GM12875 (cell line): ENCODE data around the gene HMCN1.
"Not testable (repeated sequence)": the region's sequence is repeated elsewhere in the genome, so short reads cannot be mapped to it uniquely, and the experiment has no call there.

Experiments used
- H3K4me3 ChIP-seq: one replicate; pipeline ENCODE4 v1.5.1; 2011; ENCODE audit warnings: low read depth, low read length, control low read depth
- TF ChIP-seq, protein P1 (sequence below): IDR thresholded peaks from 2 replicates; pipeline ENCODE4 v1.5.1; 2011; ENCODE audit warnings: low read depth, mild to moderate bottlenecking, control low read depth, inconsistent platforms, low read length, moderate library complexity, borderline replicate concordance; ENCODE audit not compliant: insufficient read depth

Gene HMCN1

DNA sequence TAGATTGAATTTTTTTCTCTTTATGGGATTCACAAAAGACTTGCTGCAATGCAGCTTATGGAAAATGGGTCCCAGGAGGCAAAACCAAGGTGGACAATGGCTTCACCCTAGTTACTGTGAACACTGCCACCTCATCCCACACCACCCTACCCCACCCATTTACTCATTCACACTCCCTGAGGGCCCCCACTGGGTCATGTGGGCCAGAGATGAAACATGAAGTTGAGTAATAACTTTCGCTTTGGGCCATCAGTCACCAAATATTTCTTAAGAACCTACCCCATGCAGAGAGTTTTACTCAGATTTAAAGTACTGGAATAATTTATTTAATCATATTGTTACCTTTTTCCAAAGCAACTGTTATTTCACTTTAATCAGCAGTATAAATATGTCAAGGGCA, 449.0 kb downstream of the HMCN1 start:
- no peak overlapping the region for H3K4me3 ChIP-seq
- TF ChIP-seq, protein P1, sequence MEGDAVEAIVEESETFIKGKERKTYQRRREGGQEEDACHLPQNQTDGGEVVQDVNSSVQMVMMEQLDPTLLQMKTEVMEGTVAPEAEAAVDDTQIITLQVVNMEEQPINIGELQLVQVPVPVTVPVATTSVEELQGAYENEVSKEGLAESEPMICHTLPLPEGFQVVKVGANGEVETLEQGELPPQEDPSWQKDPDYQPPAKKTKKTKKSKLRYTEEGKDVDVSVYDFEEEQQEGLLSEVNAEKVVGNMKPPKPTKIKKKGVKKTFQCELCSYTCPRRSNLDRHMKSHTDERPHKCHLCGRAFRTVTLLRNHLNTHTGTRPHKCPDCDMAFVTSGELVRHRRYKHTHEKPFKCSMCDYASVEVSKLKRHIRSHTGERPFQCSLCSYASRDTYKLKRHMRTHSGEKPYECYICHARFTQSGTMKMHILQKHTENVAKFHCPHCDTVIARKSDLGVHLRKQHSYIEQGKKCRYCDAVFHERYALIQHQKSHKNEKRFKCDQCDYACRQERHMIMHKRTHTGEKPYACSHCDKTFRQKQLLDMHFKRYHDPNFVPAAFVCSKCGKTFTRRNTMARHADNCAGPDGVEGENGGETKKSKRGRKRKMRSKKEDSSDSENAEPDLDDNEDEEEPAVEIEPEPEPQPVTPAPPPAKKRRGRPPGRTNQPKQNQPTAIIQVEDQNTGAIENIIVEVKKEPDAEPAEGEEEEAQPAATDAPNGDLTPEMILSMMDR: no peak

DNA sequence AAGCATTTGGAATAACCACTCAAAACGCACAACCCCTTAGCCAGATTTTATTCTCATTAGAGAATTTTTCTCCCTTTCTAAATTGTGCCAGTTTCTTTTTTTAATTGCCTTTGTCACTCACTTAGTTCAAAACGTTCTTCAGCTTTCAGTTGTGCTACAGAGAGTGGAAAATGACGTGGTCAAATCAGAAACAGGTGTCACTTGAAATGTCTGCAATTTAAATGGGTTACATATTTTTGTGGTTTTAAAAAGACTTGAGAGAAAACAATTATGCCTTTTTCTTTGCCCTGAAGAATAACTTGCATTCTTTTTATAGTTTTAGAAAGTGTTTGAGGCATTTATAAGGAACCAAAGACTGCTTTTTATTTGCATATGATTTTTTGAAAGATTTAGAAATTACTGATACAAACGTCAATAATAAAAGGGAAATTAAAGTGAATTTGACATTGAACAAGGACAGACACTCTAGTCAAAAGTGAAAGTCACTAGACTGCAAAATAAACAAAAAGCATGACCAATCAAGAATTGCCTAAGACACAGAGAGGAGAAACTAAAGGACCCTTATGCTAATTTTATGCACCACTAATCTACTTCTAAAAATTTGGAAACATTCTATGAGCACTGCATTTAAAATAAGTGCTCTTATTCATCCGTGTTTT, 449.9 kb downstream of the HMCN1 start:
- TF ChIP-seq, protein P1: no peak
- no peak overlapping the region for H3K4me3 ChIP-seq

DNA sequence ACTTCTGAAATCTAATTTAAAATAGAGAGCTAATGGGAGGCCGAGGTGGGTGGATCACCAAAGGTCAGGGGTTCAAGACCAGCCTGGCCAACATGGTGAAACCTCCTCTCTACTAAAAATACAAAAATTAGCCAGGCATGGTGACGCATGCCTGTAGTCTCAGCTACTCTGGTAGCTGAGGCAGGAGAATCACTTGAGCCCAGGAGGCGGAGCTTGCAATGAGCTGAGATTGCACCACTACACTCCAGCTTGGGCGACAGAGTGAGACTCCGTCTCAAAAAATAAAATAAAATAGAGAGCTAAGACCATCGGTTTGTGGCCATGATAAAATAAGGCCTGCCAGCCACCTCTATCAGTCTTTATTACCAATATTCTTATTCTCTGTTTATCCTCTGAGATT, 452.1 kb downstream of the HMCN1 start:
- not testable (repeated sequence) for H3K4me3 ChIP-seq

DNA sequence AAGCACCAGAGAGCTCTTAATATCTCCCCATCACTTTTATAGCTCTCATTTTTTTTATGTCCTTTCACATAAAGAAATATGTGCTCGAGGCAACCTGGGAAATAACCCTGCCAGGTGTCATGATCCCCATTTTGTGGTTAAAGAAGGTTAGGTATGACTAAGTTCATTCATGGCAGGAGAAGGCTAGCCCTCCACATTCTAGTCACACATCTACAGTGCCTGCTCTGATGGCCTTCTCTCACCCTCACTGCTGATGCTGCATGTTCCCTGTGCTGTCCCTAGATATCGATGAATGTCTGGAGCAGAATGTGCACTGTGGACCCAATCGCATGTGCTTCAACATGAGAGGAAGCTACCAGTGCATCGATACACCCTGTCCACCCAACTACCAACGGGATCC, 453.4 kb downstream of the HMCN1 start:
- H3K4me3 ChIP-seq: no peak overlapping the region
- TF ChIP-seq, protein P1: no peak

DNA sequence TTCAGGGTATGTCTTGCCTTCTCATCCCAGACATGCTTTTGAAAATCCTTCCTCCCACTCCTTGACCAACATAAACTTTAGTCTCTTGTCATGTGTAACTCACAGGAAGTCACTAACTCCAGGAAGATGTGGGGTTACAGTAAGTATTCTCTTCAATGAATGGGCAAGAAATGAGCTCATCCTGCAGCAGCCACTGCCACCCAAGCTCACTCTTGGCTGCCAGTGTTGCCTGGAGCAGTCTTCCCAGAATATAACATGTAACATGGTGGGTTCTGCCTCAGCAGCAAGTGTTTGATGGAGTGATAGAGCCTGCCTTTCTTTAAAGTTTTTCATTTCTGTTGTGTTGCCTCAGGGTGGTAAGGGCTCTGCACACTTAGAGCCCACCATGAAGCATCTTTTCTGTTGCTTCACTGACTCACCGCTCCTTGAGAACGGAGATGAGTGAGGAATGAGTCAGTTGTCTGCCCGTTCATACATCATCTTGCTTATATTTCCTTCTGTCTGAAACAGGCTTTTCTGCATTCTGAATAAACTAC, 453.9 kb downstream of the HMCN1 start:
- no peak overlapping the region for H3K4me3 ChIP-seq
- TF ChIP-seq, protein P1: no peak

DNA sequence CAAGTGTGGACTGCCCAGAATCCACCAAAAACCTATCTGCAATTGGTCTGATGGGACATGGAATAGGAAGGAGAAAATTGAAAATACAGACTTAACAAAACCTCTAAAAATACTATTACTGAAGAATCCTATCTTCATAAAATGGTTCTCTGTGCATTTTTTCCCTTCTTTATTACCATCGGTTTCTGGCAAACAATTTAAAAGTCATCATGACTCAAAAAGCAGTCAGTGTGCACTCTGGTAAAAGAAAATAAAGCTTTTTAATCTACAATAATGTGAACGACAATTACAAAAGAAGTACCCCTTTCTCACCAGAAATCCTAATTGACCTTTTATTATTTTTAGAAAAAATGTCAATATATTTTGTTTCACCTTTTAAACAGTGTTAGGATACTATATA, 454.5 kb downstream of the HMCN1 start:
- no peak overlapping the region for H3K4me3 ChIP-seq
- TF ChIP-seq, protein P1: no peak

DNA sequence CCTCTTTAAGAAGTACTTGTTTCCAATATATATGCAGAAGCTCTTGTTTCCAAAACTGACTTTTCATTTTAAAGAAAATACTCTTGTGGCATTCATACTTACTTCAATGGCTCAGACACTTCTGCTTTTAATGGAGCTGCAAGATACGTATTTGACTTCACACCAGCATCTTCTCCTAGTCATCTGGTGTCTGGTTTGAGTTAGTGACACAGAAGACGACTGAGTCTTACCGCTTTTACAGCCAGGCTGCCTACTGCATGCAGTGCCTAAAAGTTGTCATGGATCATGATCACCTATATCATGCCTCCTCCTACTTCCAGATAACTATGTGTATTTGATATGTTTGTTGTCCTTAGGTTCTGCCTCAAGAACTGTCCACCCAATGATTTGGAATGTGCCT, 455.0 kb downstream of the HMCN1 start:
- TF ChIP-seq, protein P1: no peak

More for the DNA sequence above, 455.0 kb downstream of the HMCN1 start:
- H3K4me3 ChIP-seq: no peak overlapping the region
